Measurements from ENCODE around the gene HNRNPA2B1.
"Not testable (repeated sequence)": the region's sequence is repeated elsewhere in the genome, so short reads cannot be mapped to it uniquely, and the experiment has no call there.

Gene HNRNPA2B1

GRCh38 chr7:26197153-26198115 lies 3.1 kb downstream of the HNRNPA2B1 start:
- no peak for DNase-seq

- no peak for DNase-seq
Observed at GRCh38 chr7:26195867-26196657, 4.5 kb downstream of the HNRNPA2B1 start.

- no peak for DNase-seq
Observed at GRCh38 chr7:26195182-26195581, 5.4 kb downstream of the HNRNPA2B1 start.

GRCh38 chr7:26194764-26195163 lies 5.8 kb downstream of the HNRNPA2B1 start:
- not testable (repeated sequence) for DNase-seq

- DNase-seq, result no peak
Observed at GRCh38 chr7:26193432-26194207, 6.9 kb downstream of the HNRNPA2B1 start.

- DNase-seq, result no peak
Observed at GRCh38 chr7:26192485-26193087, 8.0 kb downstream of the HNRNPA2B1 start.

- no peak for DNase-seq
Observed at GRCh38 chr7:26191974-26192479, 8.5 kb downstream of the HNRNPA2B1 start.

- no peak for DNase-seq
Observed at GRCh38 chr7:26191233-26191973, 9.1 kb downstream of the HNRNPA2B1 start.

- no peak for DNase-seq
Observed at GRCh38 chr7:26190417-26190869, 10.1 kb downstream of the HNRNPA2B1 start.

GRCh38 chr7:26189697-26190096 lies 10.8 kb downstream of the HNRNPA2B1 start:
- no peak for DNase-seq

GRCh38 chr7:26188957-26189541 lies 11.5 kb downstream of the HNRNPA2B1 start:
- DNase-seq, result no peak

- no peak for DNase-seq
Observed at GRCh38 chr7:26188206-26188956, 12.2 kb downstream of the HNRNPA2B1 start.

- DNase-seq, result no peak
Observed at GRCh38 chr7:26187380-26188205, 13.0 kb downstream of the HNRNPA2B1 start.

- DNase-seq, result no peak
Observed at GRCh38 chr7:26186364-26187311, 13.9 kb downstream of the HNRNPA2B1 start.

- DNase-seq, result no peak
Observed at GRCh38 chr7:26185844-26186180, 14.7 kb downstream of the HNRNPA2B1 start.

GRCh38 chr7:26185131-26185843 lies 15.3 kb downstream of the HNRNPA2B1 start:
- DNase-seq, result no peak

- DNase-seq, result not testable (repeated sequence)
Observed at GRCh38 chr7:26184281-26185101, 16.1 kb downstream of the HNRNPA2B1 start.

Data from NCI-H2171 (cell line).